Colonic mucosa (tissue), 4 donors: ENCODE data around the gene PLCG1. TPM values are rescaled to one million over a fixed set of nuclear protein-coding genes. Genes with fewer than 3 reads are reported as not detected.
"Not testable (repeated sequence)": the region's sequence is repeated elsewhere in the genome, so short reads cannot be mapped to it uniquely, and the experiment has no call there.

ENCODE experiments used
- DNase-seq: peaks from one replicate; pipeline ENCODE4 v3.0.0-alpha.2; 2020
- H3K27ac ChIP-seq: fragments of 200-600 bp; one replicate; pipeline ENCODE4 v1.8.0; 2021
- H3K27me3 ChIP-seq: fragments of 200-600 bp; one replicate; pipeline ENCODE4 v1.8.0; 2021
- H3K36me3 ChIP-seq: fragments of 200-600 bp; one replicate; pipeline ENCODE4 v1.8.0; 2021
- H3K4me1 ChIP-seq: fragments of 200-600 bp; one replicate; pipeline ENCODE4 v1.8.0; 2021; ENCODE audit warnings: mild to moderate bottlenecking
- H3K4me3 ChIP-seq: fragments of 200-600 bp; one replicate; pipeline ENCODE4 v1.8.0; 2021
- H3K9ac ChIP-seq, 2 donors: one replicate each; pipeline ENCODE4 v1.7.0; 2013; ENCODE audit warnings: control low read depth in 2 of 2, low read depth in 2 of 2, low read length in 2 of 2
- H3K9me3 ChIP-seq: fragments of 200-600 bp; one replicate; pipeline ENCODE4 v1.8.0; 2021
- intact Hi-C: fragments of 100-400 bp; cut with DNase I; formaldehyde crosslinking; loops from one replicate; pipeline ENCODE4 v1.14.1; 2022
- total RNA-seq, 2 donors: library from RNA; stranded (reverse); fragmentation: NEBNext Ultra II Directional in 1 of 2; extraction: Animal tissue kit (Norgen Biotek cat#: 25700) in 1 of 2; gene quantifications; one replicate each; pipeline ENCODE4 v1.2.1, GENCODE V29; 2021
- TF ChIP-seq, protein P1 (sequence below): fragments of 200-600 bp; IDR thresholded peaks from one replicate; pipeline ENCODE4 v1.8.0; 2022; ENCODE audit warnings: antibody characterized with exemption, mild to moderate bottlenecking
- donor health status: healthy.
- donor health status: DM: no; HTN: no; CAD: no.
- donor health status: DM: no; HTN: no; CAD: no.

The PLCG1 gene
- total RNA-seq, 2 donors from 2014 or later: 57.3 to 67.4 TPM

GRCh38 chr20:41126719-41127118, 10.6 kb upstream of the PLCG1 start:
- no peaks in the 10 kb centered on the region for H3K27me3 ChIP-seq
- intact Hi-C loops: no loop called here
- H3K4me3 ChIP-seq: no peak overlapping the region
- no peak overlapping the region for H3K27ac ChIP-seq
- no peak overlapping the region for H3K9ac ChIP-seq
- no peaks in the 10 kb centered on the region for H3K4me1 ChIP-seq
- TF ChIP-seq, protein P1, sequence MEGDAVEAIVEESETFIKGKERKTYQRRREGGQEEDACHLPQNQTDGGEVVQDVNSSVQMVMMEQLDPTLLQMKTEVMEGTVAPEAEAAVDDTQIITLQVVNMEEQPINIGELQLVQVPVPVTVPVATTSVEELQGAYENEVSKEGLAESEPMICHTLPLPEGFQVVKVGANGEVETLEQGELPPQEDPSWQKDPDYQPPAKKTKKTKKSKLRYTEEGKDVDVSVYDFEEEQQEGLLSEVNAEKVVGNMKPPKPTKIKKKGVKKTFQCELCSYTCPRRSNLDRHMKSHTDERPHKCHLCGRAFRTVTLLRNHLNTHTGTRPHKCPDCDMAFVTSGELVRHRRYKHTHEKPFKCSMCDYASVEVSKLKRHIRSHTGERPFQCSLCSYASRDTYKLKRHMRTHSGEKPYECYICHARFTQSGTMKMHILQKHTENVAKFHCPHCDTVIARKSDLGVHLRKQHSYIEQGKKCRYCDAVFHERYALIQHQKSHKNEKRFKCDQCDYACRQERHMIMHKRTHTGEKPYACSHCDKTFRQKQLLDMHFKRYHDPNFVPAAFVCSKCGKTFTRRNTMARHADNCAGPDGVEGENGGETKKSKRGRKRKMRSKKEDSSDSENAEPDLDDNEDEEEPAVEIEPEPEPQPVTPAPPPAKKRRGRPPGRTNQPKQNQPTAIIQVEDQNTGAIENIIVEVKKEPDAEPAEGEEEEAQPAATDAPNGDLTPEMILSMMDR: no peak
- H3K36me3 ChIP-seq: no peaks in the 10 kb centered on the region
- DNase-seq: no peak
- H3K9me3 ChIP-seq: no peaks in the 10 kb centered on the region

- H3K4me3 ChIP-seq, H3K27me3 ChIP-seq, H3K36me3 ChIP-seq, intact Hi-C loops, DNase-seq, H3K27ac ChIP-seq, H3K9me3 ChIP-seq, H3K9ac ChIP-seq, H3K4me1 ChIP-seq: not testable (repeated sequence)
Measured at GRCh38 chr20:41128317-41128716, 9.0 kb upstream of the PLCG1 start.

GRCh38 chr20:41131594-41132387, 5.6 kb upstream of the PLCG1 start:
- Histone ChIP-seq H3K9ac (no peak overlapping the region), H3K4me1 (no peaks in the 10 kb centered on the region), H3K4me3 (no peak overlapping the region), H3K36me3 (no peaks in the 10 kb centered on the region), H3K9me3 (no peaks in the 10 kb centered on the region), H3K27ac (no peak overlapping the region), H3K27me3 (no peaks in the 10 kb centered on the region)
- TF ChIP-seq, protein P1: no peak
- intact Hi-C loops: no loop called here
- no peak for DNase-seq

DNA sequence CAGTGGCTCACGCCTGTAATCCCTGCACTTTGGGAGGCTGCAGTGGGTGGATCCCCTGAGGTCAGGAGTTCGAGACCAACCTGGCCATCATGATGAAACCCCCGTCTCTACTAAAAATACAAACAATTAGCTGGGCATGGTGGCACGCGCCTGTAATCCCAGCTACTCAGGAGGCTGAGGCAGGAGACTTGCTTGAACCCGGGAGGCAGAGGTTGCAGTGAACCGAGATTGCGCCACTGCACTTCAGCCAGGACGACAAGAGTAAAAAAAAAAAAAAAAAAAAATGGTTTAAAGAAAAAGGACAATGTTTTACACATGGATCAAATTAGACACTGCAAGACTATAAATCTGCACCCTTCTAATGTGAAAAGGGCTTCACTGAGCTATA, 5.0 kb upstream of the PLCG1 start:
- H3K9ac ChIP-seq, H3K27ac ChIP-seq, H3K4me3 ChIP-seq, H3K4me1 ChIP-seq, H3K27me3 ChIP-seq, H3K9me3 ChIP-seq, H3K36me3 ChIP-seq, DNase-seq, intact Hi-C loops: not testable (repeated sequence)

GRCh38 chr20:41133709-41134361, 3.5 kb upstream of the PLCG1 start:
- Histone ChIP-seq H3K36me3 (no peaks in the 10 kb centered on the region), H3K4me3 (no peak overlapping the region), H3K27me3 (no peaks in the 10 kb centered on the region), H3K27ac (no peak overlapping the region), H3K9ac (no peak overlapping the region), H3K9me3 (no peaks in the 10 kb centered on the region), H3K4me1 (no peaks in the 10 kb centered on the region)
- TF ChIP-seq, protein P1: no peak
- intact Hi-C loops: no loop called here
- peak; percentile 15 for DNase-seq

- DNase-seq: no peak
- H3K9ac ChIP-seq: no peak overlapping the region
- H3K9me3 ChIP-seq: no peaks in the 10 kb centered on the region
- no peak overlapping the region for H3K4me3 ChIP-seq
- H3K27ac ChIP-seq: no peak overlapping the region
- no peaks in the 10 kb centered on the region for H3K4me1 ChIP-seq
- no peaks in the 10 kb centered on the region for H3K36me3 ChIP-seq
- TF ChIP-seq, protein P1: no peak
- intact Hi-C loops: no loop called here
- H3K27me3 ChIP-seq: no peaks in the 10 kb centered on the region
Measured at GRCh38 chr20:41134362-41135186, 2.8 kb upstream of the PLCG1 start.
